Stomach (tissue), 9 donors: Measurements from ENCODE around the gene CBL. TPM values are rescaled to one million over a fixed set of nuclear protein-coding genes. Genes with fewer than 3 reads are reported as not detected.
"Not testable (repeated sequence)": the region's sequence is repeated elsewhere in the genome, so short reads cannot be mapped to it uniquely, and the experiment has no call there.

ENCODE experiments used
- DNase-seq, 2 donors: peaks; one replicate each; pipeline versions ENCODE4 v3.0.0 to v3.0.0-alpha.2; 2013 to 2019
- H3K27ac ChIP-seq, 5 donors: fragments of 200-600 bp in 4 of 5; sonication (generic) in 4 of 5; one replicate each; pipeline ENCODE4 v1.5.1; 2013 to 2019; ENCODE audit warnings: mild to moderate bottlenecking in 1 of 5, moderate library complexity in 1 of 5
- H3K27me3 ChIP-seq, 3 donors: fragments of 200-600 bp; sonication (generic); one replicate each; pipeline ENCODE4 v1.5.1; 2017 to 2019; ENCODE audit warnings: mixed run types in 1 of 3
- H3K36me3 ChIP-seq, 4 donors: fragments of 200-600 bp; sonication (generic); 1 replicate in 3 of 4; 2 replicates in 1 of 4; pipeline ENCODE4 v1.5.1; 2016 to 2019
- H3K4me1 ChIP-seq, 4 donors: fragments of 200-600 bp; sonication (generic); one replicate each; pipeline ENCODE4 v1.5.1; 2016 to 2019
- H3K4me3 ChIP-seq, 4 donors: fragments of 200-600 bp; sonication (generic) in 3 of 4; one replicate each; pipeline ENCODE4 v1.5.1; 2016 to 2019; ENCODE audit warnings: mild to moderate bottlenecking in 1 of 4
- H3K9me3 ChIP-seq, 4 donors: fragments of 200-600 bp; sonication (generic); one replicate each; pipeline ENCODE4 v1.5.1; 2016 to 2019
- CTCF ChIP-seq, 7 experiments: fragments of 450-650 bp in 4 of 7; fragments of 200-600 bp in 3 of 7; sonication (generic) in 3 of 7; IDR thresholded peaks; one replicate each; pipeline ENCODE4 v1.5.1; 2016 to 2019; ENCODE audit warnings: antibody characterized with exemption in 7 of 7, control low read depth in 2 of 7, mild to moderate bottlenecking in 1 of 7
- EP300 ChIP-seq: sonication (generic); formaldehyde crosslinking; IDR thresholded peaks from one replicate; pipeline ENCODE4 v1.6.1; 2017; ENCODE audit warnings: antibody characterized with exemption
- POLR2A ChIP-seq, 4 donors: fragments of 450-650 bp; IDR thresholded peaks; one replicate each; pipeline ENCODE4 v1.6.1; 2016; ENCODE audit warnings: antibody characterized with exemption in 4 of 4, control low read depth in 2 of 4, mild to moderate bottlenecking in 1 of 4, moderate library complexity in 1 of 4
- POLR2AphosphoS5 ChIP-seq, 3 donors: sonication (generic); formaldehyde crosslinking; IDR thresholded peaks; one replicate each; pipeline ENCODE4 v1.6.1; 2016; ENCODE audit warnings: antibody characterized with exemption in 3 of 3
- WGBS, 5 donors: extraction: QIAGEN DNeasy Blood & Tissue Kit in 3 of 5; methylation state at CpG; one replicate each; pipeline versions ENCODE4 v1.1.5 to v1.1.7; 2013 to 2018; 5-methylcytosine and 5-hydroxymethylcytosine counted together
- intact Hi-C: fragments of 100-400 bp; cut with DNase I; formaldehyde crosslinking; loops from one replicate; pipeline ENCODE4 v1.15.1; 2023; ENCODE audit warnings: low total_unique reads
- polyA plus RNA-seq, 3 donors: library from polyadenylated mRNA; stranded (reverse); fragments of 200-250 nt; gene quantifications; one replicate each; pipeline ENCODE4 v1.2.3, GENCODE V29; 2013
- total RNA-seq, 5 donors: library from RNA; depleted of rRNA; stranded (reverse); fragments of >200 nt; gene quantifications; one replicate each; pipeline versions ENCODE4 v1.1.0 to v1.2.3, GENCODE V29; 2014 to 2016
- donor health status: healthy with polysubstance abuse.
- donor health status: Bipolar disorder and iron deficiency.
- donor health status: healthy.

Gene CBL
- total and polyA plus RNA-seq, 8 donors: 1.4 to 13.8 (median 7.9) TPM

- WGBS, 5 donors: 83 to 92% (median 86%) methylated on average over 9 to 10 of the region's 10 CpGs
- H3K9me3 ChIP-seq: no peaks in the 10 kb centered on the region
- H3K36me3 ChIP-seq: peaks cover 5 to 78% (median 64%) of the 10 kb centered on the region in 4 donors
- DNase-seq: peak in 1 of 2 donors; percentile 63
- TF ChIP-seq CTCF (IDR thresholded peaks at IDR 0.05): no peak
- intact Hi-C loops: no loop called here
- no peaks in the 10 kb centered on the region for H3K27me3 ChIP-seq
- no peak overlapping the region for H3K27ac ChIP-seq
- H3K4me1 ChIP-seq: peaks cover 0 to 7% (median 0%) of the 10 kb centered on the region in 4 donors
- H3K4me3 ChIP-seq: no peak overlapping the region
These were observed 26.2 kb upstream of the CBL start for GRCh38 chr11:119179983-119180382.

GRCh38 chr11:119180729-119181676, 25.1 kb upstream of the CBL start:
- Histone ChIP-seq H3K27me3 (peaks cover 0 to 2% (median 0%) of the 10 kb centered on the region in 3 donors), H3K4me1 (peaks cover 5 to 8% (median 8%) of the 10 kb centered on the region in 4 donors), H3K4me3 (no peak overlapping the region), H3K27ac (no peak overlapping the region), H3K36me3 (peaks cover 5 to 68% (median 55%) of the 10 kb centered on the region in 4 donors), H3K9me3 (no peaks in the 10 kb centered on the region)
- no peak for DNase-seq
- intact Hi-C loops: no loop called here
- WGBS, 5 donors: 77 to 87% (median 84%) methylated on average over 6 of the region's 6 CpGs
- TF ChIP-seq POLR2AphosphoS5 (IDR thresholded peaks at IDR 0.05) (no peak), CTCF (IDR thresholded peaks at IDR 0.05) (no peak), POLR2A (IDR thresholded peaks at IDR 0.05) (no peak), EP300 (no peak)

GRCh38 chr11:119181677-119182412, 24.3 kb upstream of the CBL start:
- 78 to 89% (median 86%) methylated on average over 12 to 17 of the region's 17 CpGs for WGBS, 5 donors
- intact Hi-C loops: no loop called here
- Histone ChIP-seq H3K27me3 (peaks cover 0 to 10% (median 0%) of the 10 kb centered on the region in 3 donors), H3K36me3 (peaks cover 5 to 60% (median 51%) of the 10 kb centered on the region in 4 donors), H3K9me3 (no peaks in the 10 kb centered on the region), H3K4me3 (no peak overlapping the region), H3K4me1 (peaks cover 5 to 17% (median 14%) of the 10 kb centered on the region in 4 donors), H3K27ac (no peak overlapping the region)
- DNase-seq: peak in 1 of 2 donors; percentile 42
- TF ChIP-seq POLR2AphosphoS5 (IDR thresholded peaks at IDR 0.05) (no peak), CTCF (IDR thresholded peaks at IDR 0.05) (no peak), EP300 (no peak), POLR2A (IDR thresholded peaks at IDR 0.05) (no peak)

- H3K36me3 ChIP-seq: peaks cover 5 to 46% (median 42%) of the 10 kb centered on the region in 4 donors
- peaks cover 0 to 23% (median 0%) of the 10 kb centered on the region in 3 donors for H3K27me3 ChIP-seq
- 69 to 86% (median 84%) methylated on average over 9 of the region's 9 CpGs for WGBS, 5 donors
- H3K27ac ChIP-seq, DNase-seq, H3K4me3 ChIP-seq, intact Hi-C loops, H3K9me3 ChIP-seq: not testable (repeated sequence)
- H3K4me1 ChIP-seq: peaks cover 5 to 31% (median 18%) of the 10 kb centered on the region in 4 donors
These were observed 21.7 kb upstream of the CBL start for GRCh38 chr11:119184399-119184798.
